Kidney (tissue), 14 donors: Measurements from ENCODE around the gene NCOA1. TPM values are rescaled to one million over a fixed set of nuclear protein-coding genes. Genes with fewer than 3 reads are reported as not detected.

Experiments
- DNase-seq, 5 donors: peaks; one replicate each; pipeline ENCODE4 v3.0.0-alpha.2; 2013 to 2020
- FAIRE-seq: peaks from 2 replicates; lab custom pipeline; 2012; peaks lifted over from hg19 to GRCh38; lab: Jason Lieb, UNC
- H3K27ac ChIP-seq, 2 donors: one replicate each; pipeline ENCODE4 v1.7.0; 2013; ENCODE audit warnings: low read depth in 2 of 2, low read length in 2 of 2, inconsistent platforms in 1 of 2
- H3K27me3 ChIP-seq: one replicate; pipeline ENCODE4 v1.7.1; 2013; ENCODE audit warnings: low read length, inconsistent platforms; ENCODE audit not compliant: control insufficient read depth, insufficient read depth
- H3K36me3 ChIP-seq, 3 donors: one replicate each; pipeline versions ENCODE4 v1.7.0 to v1.7.1; 2013; ENCODE audit warnings: low read length in 3 of 3, control low read depth in 1 of 3, inconsistent platforms in 1 of 3; ENCODE audit not compliant: insufficient read depth in 3 of 3, control insufficient read depth in 2 of 3
- H3K4me1 ChIP-seq, 3 donors: one replicate each; pipeline versions ENCODE4 v1.7.0 to v1.7.1; 2013; ENCODE audit warnings: low read length in 3 of 3, inconsistent platforms in 1 of 3, low read depth in 1 of 3; ENCODE audit not compliant: control insufficient read depth in 2 of 3, insufficient read depth in 2 of 3
- H3K4me3 ChIP-seq, 3 donors: one replicate each; pipeline versions ENCODE4 v1.7.0 to v1.8.1; 2013; ENCODE audit warnings: low read length in 3 of 3, control low read depth in 1 of 3, inconsistent platforms in 1 of 3
- H3K9ac ChIP-seq, 3 donors: one replicate each; pipeline versions ENCODE4 v1.7.0 to v1.7.1; 2013; ENCODE audit warnings: low read length in 3 of 3, control low read depth in 1 of 3, inconsistent platforms in 1 of 3
- H3K9me3 ChIP-seq, 3 donors: one replicate each; pipeline versions ENCODE4 v1.7.0 to v1.7.1; 2013; ENCODE audit warnings: low read length in 3 of 3, control low read depth in 1 of 3, inconsistent platforms in 1 of 3; ENCODE audit not compliant: control insufficient read depth in 2 of 3, insufficient read depth in 1 of 3
- CTCF ChIP-seq: IDR thresholded peaks from 3 replicates; pipeline ENCODE4 v1.5.1; 2012; ENCODE audit warnings: mild to moderate bottlenecking, moderate library complexity, borderline replicate concordance; ENCODE audit not compliant: insufficient read depth; ENCODE audit errors: extremely low read depth
- intact Hi-C: fragments of 100-400 bp; cut with DNase I; formaldehyde crosslinking; loops from one replicate; pipeline ENCODE4 v1.11.1; 2022
- polyA plus RNA-seq: library from polyadenylated mRNA; stranded (reverse); fragments of 350-450 nt; fragmentation: Illumina TruSeq; extraction: RNeasy Lipid Tissue Mini Kit (QIAGEN cat#74804); gene quantifications from one replicate; pipeline ENCODE4 v1.2.3, GENCODE V29; 2014; ENCODE audit warnings: low read depth, low replicate concordance; ENCODE audit not compliant: insufficient read depth
- total RNA-seq: library from RNA; stranded (reverse); fragmentation: NEBNext Ultra II Directional; extraction: Animal tissue kit (Norgen Biotek cat#: 25700); gene quantifications from one replicate; pipeline ENCODE4 v1.2.1, GENCODE V29; 2021
- donor health status: control.
- donor health status: control.
- donor health status: control.
- donor health status: control.
- donor health status: control.
- donor health status: DM: yes; HTN: yes; CAD: no.
- donor health status: Normal renal cell carcinoma (clear cell type).

NCOA1 gene
- total and polyA plus RNA-seq, 2 donors from 2014 or later, result 11.6 to 41.5 TPM

- Histone ChIP-seq H3K4me1 (no peaks in the 10 kb centered on the region), H3K27me3 (no peaks in the 10 kb centered on the region), H3K36me3 (peaks cover 0 to 5% (median 0%) of the 10 kb centered on the region in 3 donors), H3K9ac (no peak overlapping the region), H3K4me3 (no peak overlapping the region), H3K27ac (no peak overlapping the region), H3K9me3 (no peaks in the 10 kb centered on the region)
- no peak for TF ChIP-seq CTCF
- FAIRE-seq (no peak), DNase-seq (no peak)
- intact Hi-C loops, result no loop called here
These were observed 239.4 kb downstream of the NCOA1 start for GRCh38 chr2:24730481-24730880.

- FAIRE-seq (no peak), DNase-seq (no peak)
- Histone ChIP-seq H3K27ac (no peak overlapping the region), H3K9ac (no peak overlapping the region), H3K36me3 (peaks cover 0 to 5% (median 0%) of the 10 kb centered on the region in 3 donors), H3K27me3 (no peaks in the 10 kb centered on the region), H3K4me3 (no peak overlapping the region), H3K9me3 (no peaks in the 10 kb centered on the region), H3K4me1 (no peaks in the 10 kb centered on the region)
- intact Hi-C loops, result no loop called here
- TF ChIP-seq CTCF, result no peak
These were observed 240.0 kb downstream of the NCOA1 start for GRCh38 chr2:24731040-24731439.

- H3K4me3 ChIP-seq, result no peak overlapping the region
- no peaks in the 10 kb centered on the region for H3K27me3 ChIP-seq
- no peak for DNase-seq
- H3K27ac ChIP-seq, result no peak overlapping the region
- intact Hi-C loops, result no loop called here
- TF ChIP-seq CTCF, result no peak
- no peaks in the 10 kb centered on the region for H3K4me1 ChIP-seq
- H3K9me3 ChIP-seq, result no peaks in the 10 kb centered on the region
- peaks cover 0 to 5% (median 0%) of the 10 kb centered on the region in 3 donors for H3K36me3 ChIP-seq
- no peak overlapping the region for H3K9ac ChIP-seq
- no peak for FAIRE-seq
These were observed 240.9 kb downstream of the NCOA1 start for GRCh38 chr2:24731923-24732322.

GRCh38 chr2:24734741-24735140, 243.7 kb downstream of the NCOA1 start:
- Histone ChIP-seq H3K4me3 (no peak overlapping the region), H3K27me3 (no peaks in the 10 kb centered on the region), H3K9ac (no peak overlapping the region), H3K4me1 (no peaks in the 10 kb centered on the region), H3K36me3 (no peaks in the 10 kb centered on the region), H3K27ac (no peak overlapping the region), H3K9me3 (no peaks in the 10 kb centered on the region)
- TF ChIP-seq CTCF, result no peak
- intact Hi-C loops, result no loop called here
- FAIRE-seq (no peak), DNase-seq (no peak)
